ENCODE data around the gene MMP12.

GRCh38 chr11:102868339-102868738 is 6.4 kb downstream of the MMP12 start:
- TF ChIP-seq CTCF (IDR thresholded peaks at IDR 0.05) (no peak), POLR2A (IDR thresholded peaks at IDR 0.05) (no peak)

Measured in stomach (tissue), 4 donors.